Smooth muscle cell (in vitro differentiated cells): Measurements from ENCODE around the gene HIPK2. TPM values are rescaled to one million over a fixed set of nuclear protein-coding genes. Genes with fewer than 3 reads are reported as not detected.

Experiments used
- DNase-seq: peaks from one replicate; lab custom pipeline; 2025; ENCODE audit not compliant: unreplicated experiment; lab: John Stamatoyannopoulos, UW
- H2AFZ ChIP-seq: fragments of 200-600 bp; sonication (generic); 2 replicates; pipeline ENCODE4 v1.6.0; 2016; ENCODE audit warnings: antibody characterized with exemption, low read depth, mild to moderate bottlenecking
- H3F3A ChIP-seq: fragments of 200-600 bp; sonication (generic); 2 replicates; pipeline ENCODE4 v1.6.0; 2017; ENCODE audit warnings: antibody characterized with exemption, low read depth
- H3K27ac ChIP-seq: fragments of 200-600 bp; sonication (generic); 2 replicates; pipeline ENCODE4 v1.5.1; 2016; ENCODE audit warnings: low read depth, mild to moderate bottlenecking
- H3K27me3 ChIP-seq: fragments of 200-600 bp; sonication (generic); 2 replicates; pipeline ENCODE4 v1.6.1; 2016; ENCODE audit warnings: low read depth, mild to moderate bottlenecking
- H3K36me3 ChIP-seq: fragments of 200-600 bp; sonication (generic); 2 replicates; pipeline ENCODE4 v1.5.1; 2016; ENCODE audit warnings: low read depth
- H3K4me1 ChIP-seq: fragments of 200-600 bp; sonication (generic); 2 replicates; pipeline ENCODE4 v1.5.1; 2016; ENCODE audit warnings: low read depth
- H3K4me2 ChIP-seq: fragments of 200-600 bp; sonication (generic); 2 replicates; pipeline ENCODE4 v1.6.0; 2016; ENCODE audit warnings: mild to moderate bottlenecking
- H3K4me3 ChIP-seq: fragments of 200-600 bp; sonication (generic); 2 replicates; pipeline ENCODE4 v1.5.1; 2016; ENCODE audit warnings: mild to moderate bottlenecking
- H3K79me2 ChIP-seq: fragments of 200-600 bp; sonication (generic); 2 replicates; pipeline ENCODE4 v1.6.0; 2016; ENCODE audit warnings: low read depth, mild to moderate bottlenecking
- H3K9ac ChIP-seq: fragments of 200-600 bp; sonication (generic); 2 replicates; pipeline ENCODE4 v1.6.0; 2016; ENCODE audit warnings: low read depth
- H3K9me3 ChIP-seq: fragments of 200-600 bp; sonication (generic); replicated peaks from 2 replicates; pipeline ENCODE4 v1.5.1; 2016; ENCODE audit warnings: low read depth
- H4K20me1 ChIP-seq: fragments of 200-600 bp; sonication (generic); 2 replicates; pipeline ENCODE4 v1.6.0; 2016; ENCODE audit warnings: low read depth
- WGBS: methylation state at CpG from one replicate; pipeline ENCODE4 v1.1.7; 2016; ENCODE audit warnings: low lambda C conversion rate; 5-methylcytosine and 5-hydroxymethylcytosine counted together
- polyA plus RNA-seq: library from polyadenylated mRNA; unstranded; fragments of >200 nt; fragmentation: Nextera tagmentation; extraction: Ambion mirVana; gene quantifications from 2 replicates; pipeline ENCODE4 v1.2.1, GENCODE V29; 2016
- total RNA-seq: library from RNA; depleted of rRNA; stranded (reverse); fragments of >200 nt; gene quantifications from 2 replicates; pipeline ENCODE4 v1.2.3, GENCODE V29; 2014
- TF ChIP-seq, protein P1 (sequence below): fragments of 200-600 bp; sonication (generic); IDR thresholded peaks from 2 replicates; pipeline ENCODE4 v1.5.1; 2017; ENCODE audit warnings: borderline replicate concordance, mild to moderate bottlenecking, antibody characterized with exemption; ENCODE audit not compliant: insufficient read depth, poor library complexity, severe bottlenecking

Gene HIPK2
- total and polyA plus RNA-seq, 2 experiments from 2014 or later, result 3.0 to 11.2 TPM

DNA sequence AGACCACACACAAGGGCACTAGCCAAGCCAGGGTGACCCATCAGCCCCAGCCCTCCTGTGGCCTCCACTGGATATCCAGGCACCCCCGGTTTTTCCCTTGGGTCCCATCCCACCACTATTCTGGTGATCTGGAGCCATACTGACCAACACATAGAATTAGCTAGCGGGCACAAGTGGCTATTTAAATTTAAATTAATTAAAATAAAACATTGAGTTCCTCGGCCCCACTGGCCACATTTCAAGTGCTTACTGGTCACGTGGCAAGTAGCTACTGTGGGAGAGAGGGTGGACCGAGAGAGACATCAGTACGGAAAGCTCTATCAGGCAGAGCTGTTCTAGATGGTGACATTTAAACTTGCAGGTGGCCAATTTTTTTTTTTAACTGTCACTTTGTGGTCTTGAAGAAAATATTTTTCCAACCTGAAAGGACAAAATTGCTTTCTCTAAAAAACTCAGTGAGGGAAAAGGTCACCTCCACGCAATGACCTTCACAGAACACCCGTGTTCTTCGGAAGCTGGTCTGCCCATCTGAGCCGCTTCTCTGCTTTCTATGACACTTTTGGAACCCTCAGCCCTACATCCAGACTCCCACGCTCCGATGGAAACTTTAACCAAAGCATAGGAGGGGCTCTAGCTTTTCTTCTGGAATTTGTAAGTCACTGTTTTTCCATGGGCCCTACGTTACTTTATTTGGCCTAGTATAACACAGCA is 30.0 kb downstream of the HIPK2 start:
- 87% methylated on average over 13 of the region's 13 CpGs for WGBS

DNA sequence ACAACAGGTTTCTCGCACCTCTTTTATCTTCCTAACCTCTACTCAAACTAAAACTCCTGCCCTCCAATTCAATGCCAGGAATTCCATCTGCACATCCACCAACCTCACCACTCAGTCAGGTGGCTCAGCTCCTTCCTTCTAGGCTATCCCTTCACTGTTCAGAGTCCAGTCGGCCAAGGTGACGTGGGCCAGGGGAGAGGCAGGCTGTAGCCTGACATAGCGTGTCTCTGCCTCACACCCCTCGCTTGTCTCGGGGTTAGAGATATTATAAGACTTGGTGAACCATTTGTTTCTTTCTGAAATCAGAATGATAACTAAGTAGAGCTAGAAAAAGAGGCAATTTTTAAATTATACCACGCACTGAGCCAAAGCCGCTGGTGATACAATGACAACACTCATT is 31.1 kb downstream of the HIPK2 start:
- no peak overlapping the region for H3K9ac ChIP-seq
- DNase-seq, result no peak
- TF ChIP-seq, protein P1, sequence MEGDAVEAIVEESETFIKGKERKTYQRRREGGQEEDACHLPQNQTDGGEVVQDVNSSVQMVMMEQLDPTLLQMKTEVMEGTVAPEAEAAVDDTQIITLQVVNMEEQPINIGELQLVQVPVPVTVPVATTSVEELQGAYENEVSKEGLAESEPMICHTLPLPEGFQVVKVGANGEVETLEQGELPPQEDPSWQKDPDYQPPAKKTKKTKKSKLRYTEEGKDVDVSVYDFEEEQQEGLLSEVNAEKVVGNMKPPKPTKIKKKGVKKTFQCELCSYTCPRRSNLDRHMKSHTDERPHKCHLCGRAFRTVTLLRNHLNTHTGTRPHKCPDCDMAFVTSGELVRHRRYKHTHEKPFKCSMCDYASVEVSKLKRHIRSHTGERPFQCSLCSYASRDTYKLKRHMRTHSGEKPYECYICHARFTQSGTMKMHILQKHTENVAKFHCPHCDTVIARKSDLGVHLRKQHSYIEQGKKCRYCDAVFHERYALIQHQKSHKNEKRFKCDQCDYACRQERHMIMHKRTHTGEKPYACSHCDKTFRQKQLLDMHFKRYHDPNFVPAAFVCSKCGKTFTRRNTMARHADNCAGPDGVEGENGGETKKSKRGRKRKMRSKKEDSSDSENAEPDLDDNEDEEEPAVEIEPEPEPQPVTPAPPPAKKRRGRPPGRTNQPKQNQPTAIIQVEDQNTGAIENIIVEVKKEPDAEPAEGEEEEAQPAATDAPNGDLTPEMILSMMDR, result no peak
- no peaks in the 10 kb centered on the region for H3K27me3 ChIP-seq
- H3K79me2 ChIP-seq, result peaks cover 54% of the 10 kb centered on the region
- no peak overlapping the region for H3K4me3 ChIP-seq
- H3K27ac ChIP-seq, result no peak overlapping the region
- H3K4me2 ChIP-seq, result no peak overlapping the region
- H3K4me1 ChIP-seq, result peaks cover 16% of the 10 kb centered on the region
- no peaks in the 10 kb centered on the region for H3K36me3 ChIP-seq
- 97% methylated on average over 8 of the region's 8 CpGs for WGBS
- no peaks in the 10 kb centered on the region for H3F3A ChIP-seq
- no peaks in the 10 kb centered on the region for H3K9me3 ChIP-seq
- peaks cover 99% of the 10 kb centered on the region for H4K20me1 ChIP-seq
- no peak overlapping the region for H2AFZ ChIP-seq

More for the DNA sequence above, 30.0 kb downstream of the HIPK2 start:
- Histone ChIP-seq H3K4me1 (peaks cover 16% of the 10 kb centered on the region), H3K79me2 (peaks cover 54% of the 10 kb centered on the region), H3K9ac (no peak overlapping the region), H3K36me3 (no peaks in the 10 kb centered on the region), H3K9me3 (no peaks in the 10 kb centered on the region), H4K20me1 (peaks cover 99% of the 10 kb centered on the region), H3K27me3 (no peaks in the 10 kb centered on the region), H3K4me2 (no peak overlapping the region), H3K4me3 (no peak overlapping the region), H3F3A (no peaks in the 10 kb centered on the region), H2AFZ (no peak overlapping the region), H3K27ac (no peak overlapping the region)
- no peak for DNase-seq
- TF ChIP-seq, protein P1, result no peak

DNA sequence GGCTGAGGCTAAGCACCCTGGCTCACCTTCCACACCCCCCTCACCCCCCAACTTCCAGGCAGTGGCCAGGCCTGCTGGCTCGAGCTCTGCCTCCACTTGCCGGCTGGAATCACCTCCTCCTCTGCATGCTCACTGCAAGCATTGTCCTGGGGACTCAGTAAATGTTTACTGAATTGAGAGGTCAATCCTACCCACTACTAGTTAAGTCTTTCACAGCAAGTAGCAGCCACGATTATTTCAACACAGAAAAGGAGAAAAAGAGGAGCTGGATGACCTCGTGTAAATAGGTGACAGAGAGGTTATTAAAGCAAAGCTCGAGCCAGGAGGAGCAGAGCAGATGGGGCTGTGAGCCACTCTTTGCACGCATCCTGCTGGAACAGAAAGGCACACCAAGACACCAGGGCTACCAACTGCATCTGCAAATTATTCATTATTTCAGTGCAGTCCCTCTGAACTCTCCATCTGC is 32.1 kb downstream of the HIPK2 start:
- H3F3A ChIP-seq, result no peaks in the 10 kb centered on the region
- H3K79me2 ChIP-seq, result peaks cover 47% of the 10 kb centered on the region
- peaks cover 16% of the 10 kb centered on the region for H3K4me1 ChIP-seq
- H3K27me3 ChIP-seq, result no peaks in the 10 kb centered on the region
- H3K36me3 ChIP-seq, result no peaks in the 10 kb centered on the region
- H3K27ac ChIP-seq, result no peak overlapping the region
- no peaks in the 10 kb centered on the region for H3K9me3 ChIP-seq
- no peak overlapping the region for H3K4me2 ChIP-seq
- peaks cover 99% of the 10 kb centered on the region for H4K20me1 ChIP-seq
- WGBS, result 62% methylated on average over 6 of the region's 6 CpGs
- H3K4me3 ChIP-seq, result no peak overlapping the region
- H2AFZ ChIP-seq, result no peak overlapping the region
- DNase-seq, result no peak
- H3K9ac ChIP-seq, result no peak overlapping the region
- TF ChIP-seq, protein P1, result no peak
